Neural progenitor cell (in vitro differentiated cells): ENCODE results near the gene IGSF22. TPM values are rescaled to one million over a fixed set of nuclear protein-coding genes. Genes with fewer than 3 reads are reported as not detected.

Experiments used
- DNase-seq: peaks from one replicate; pipeline ENCODE4 v3.0.0-alpha.2; 2016; ENCODE audit warnings: low spot score
- H2AFZ ChIP-seq: fragments of 200-600 bp; sonication (generic); replicated peaks from 2 replicates; pipeline ENCODE4 v1.6.1; 2016; ENCODE audit warnings: antibody characterized with exemption
- H3F3A ChIP-seq: fragments of 200-600 bp; sonication (generic); 2 replicates; pipeline ENCODE4 v1.6.1; 2016; ENCODE audit warnings: antibody characterized with exemption, low read depth
- H3K27ac ChIP-seq: fragments of 200-600 bp; sonication (generic); 2 replicates; pipeline ENCODE4 v1.5.1; 2016; ENCODE audit warnings: mild to moderate bottlenecking
- H3K27me3 ChIP-seq: fragments of 200-600 bp; sonication (generic); 2 replicates; pipeline ENCODE4 v1.6.1; 2016; ENCODE audit warnings: mild to moderate bottlenecking, moderate library complexity
- H3K36me3 ChIP-seq: fragments of 200-600 bp; sonication (generic); 2 replicates; pipeline ENCODE4 v1.5.1; 2016
- H3K4me1 ChIP-seq: fragments of 200-600 bp; sonication (generic); 2 replicates; pipeline ENCODE4 v1.6.1; 2016; ENCODE audit warnings: mixed run types
- H3K4me2 ChIP-seq: fragments of 200-600 bp; sonication (generic); 2 replicates; pipeline ENCODE4 v1.6.1; 2016
- H3K4me3 ChIP-seq: fragments of 200-600 bp; sonication (generic); 2 replicates; pipeline ENCODE4 v1.5.1; 2016
- H3K79me2 ChIP-seq: fragments of 200-600 bp; sonication (generic); 2 replicates; pipeline ENCODE4 v1.6.1; 2016; ENCODE audit warnings: low read depth
- H3K9ac ChIP-seq: fragments of 200-600 bp; sonication (generic); 2 replicates; pipeline ENCODE4 v1.6.1; 2016
- H3K9me3 ChIP-seq: fragments of 200-600 bp; sonication (generic); 2 replicates; pipeline ENCODE4 v1.5.1; 2016; ENCODE audit warnings: low read depth
- H4K20me1 ChIP-seq: fragments of 200-600 bp; sonication (generic); 2 replicates; pipeline ENCODE4 v1.6.1; 2016; ENCODE audit warnings: low read depth
- H3K27ac Mint-ChIP-seq: 3 replicates; pipeline ENCODE4 v1.8.0; 2021; ENCODE audit warnings: mixed read lengths
- H3K27me3 Mint-ChIP-seq: 2 replicates; pipeline ENCODE4 v1.8.0; 2022; ENCODE audit warnings: low read depth, mild to moderate bottlenecking, inconsistent platforms, moderate library complexity, mixed read lengths; ENCODE audit not compliant: insufficient read depth
- H3K36me3 Mint-ChIP-seq: 3 replicates; pipeline ENCODE4 v1.8.0; 2021; ENCODE audit warnings: mixed read lengths
- H3K4me1 Mint-ChIP-seq: 3 replicates; pipeline ENCODE4 v1.8.0; 2021; ENCODE audit warnings: mixed read lengths
- H3K4me3 Mint-ChIP-seq: 3 replicates; pipeline ENCODE4 v1.8.0; 2021; ENCODE audit warnings: mild to moderate bottlenecking, moderate library complexity, mixed read lengths
- H3K9me3 Mint-ChIP-seq: 3 replicates; pipeline ENCODE4 v1.8.0; 2020; ENCODE audit warnings: mixed read lengths
- EZH2 ChIP-seq: fragments of 200-600 bp; sonication (generic); IDR thresholded peaks from 2 replicates; pipeline ENCODE4 v1.6.1; 2017; ENCODE audit warnings: antibody characterized with exemption, mild to moderate bottlenecking, moderate library complexity
- EZH2phosphoT487 ChIP-seq: fragments of 200-600 bp; sonication (generic); IDR thresholded peaks from 2 replicates; pipeline ENCODE4 v1.6.1; 2017; ENCODE audit warnings: antibody characterized with exemption
- total RNA-seq: library from RNA; depleted of rRNA; stranded (reverse); fragments of >200 nt; gene quantifications from 2 replicates; pipeline ENCODE4 v1.2.3, GENCODE V29; 2015; ENCODE audit warnings: low replicate concordance
- TF ChIP-seq, protein P1 (sequence below): fragments of 200-600 bp; sonication (generic); IDR thresholded peaks from 2 replicates; pipeline ENCODE4 v1.5.1; 2017; ENCODE audit warnings: antibody characterized with exemption, mild to moderate bottlenecking

Gene IGSF22
- total RNA-seq, 1 donor from 2014 or later: 0.41 TPM

DNA sequence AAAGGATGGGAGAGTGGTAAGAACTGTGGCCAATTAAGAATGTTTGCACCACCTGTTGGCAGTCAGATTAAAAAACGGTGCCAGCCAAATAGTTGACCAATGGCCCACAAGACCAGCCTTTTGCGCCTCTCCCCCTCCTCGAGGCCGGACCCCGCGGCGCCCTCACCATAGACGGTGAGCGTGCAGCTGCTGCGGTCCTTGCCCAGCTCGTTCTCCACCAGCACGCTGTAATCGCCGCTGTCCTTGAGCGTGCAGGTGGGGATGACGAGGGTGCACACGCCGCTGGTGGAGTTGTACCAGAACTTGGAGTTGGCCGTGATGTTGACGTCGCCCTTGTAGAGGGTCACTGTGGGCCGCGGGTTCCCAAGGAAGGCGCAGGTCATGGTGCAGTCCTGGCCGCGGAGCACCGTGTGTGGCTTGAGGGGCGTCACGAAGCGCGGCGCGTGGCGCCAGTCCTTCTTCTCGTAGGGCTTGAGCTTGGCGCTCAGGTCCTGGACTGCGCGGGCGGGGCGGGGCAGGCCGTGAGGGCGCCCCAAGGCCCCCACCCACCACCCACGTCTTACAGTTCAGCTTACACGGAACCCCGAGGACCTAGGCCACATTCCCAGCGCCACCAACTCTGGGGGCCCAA is 20.2 kb downstream of the IGSF22 start:
- Histone ChIP-seq H3K27me3 (peaks cover 55% of the 10 kb centered on the region), H3K4me3 (no peak overlapping the region), H3K9me3 (no peaks in the 10 kb centered on the region), H3K36me3 (no peaks in the 10 kb centered on the region), H3K4me2 (no peak overlapping the region), H4K20me1 (no peaks in the 10 kb centered on the region), H3K79me2 (no peaks in the 10 kb centered on the region), H2AFZ (no peak overlapping the region), H3K9ac (no peak overlapping the region), H3K27ac (no peak overlapping the region), H3K4me1 (no peaks in the 10 kb centered on the region), H3F3A (no peaks in the 10 kb centered on the region)
- no peaks in the 10 kb centered on the region for H3K36me3 Mint-ChIP-seq
- H3K9me3 Mint-ChIP-seq: no peaks in the 10 kb centered on the region
- DNase-seq: no peak
- no peak for TF ChIP-seq EZH2
- no peak for TF ChIP-seq EZH2phosphoT487
- TF ChIP-seq, protein P1, sequence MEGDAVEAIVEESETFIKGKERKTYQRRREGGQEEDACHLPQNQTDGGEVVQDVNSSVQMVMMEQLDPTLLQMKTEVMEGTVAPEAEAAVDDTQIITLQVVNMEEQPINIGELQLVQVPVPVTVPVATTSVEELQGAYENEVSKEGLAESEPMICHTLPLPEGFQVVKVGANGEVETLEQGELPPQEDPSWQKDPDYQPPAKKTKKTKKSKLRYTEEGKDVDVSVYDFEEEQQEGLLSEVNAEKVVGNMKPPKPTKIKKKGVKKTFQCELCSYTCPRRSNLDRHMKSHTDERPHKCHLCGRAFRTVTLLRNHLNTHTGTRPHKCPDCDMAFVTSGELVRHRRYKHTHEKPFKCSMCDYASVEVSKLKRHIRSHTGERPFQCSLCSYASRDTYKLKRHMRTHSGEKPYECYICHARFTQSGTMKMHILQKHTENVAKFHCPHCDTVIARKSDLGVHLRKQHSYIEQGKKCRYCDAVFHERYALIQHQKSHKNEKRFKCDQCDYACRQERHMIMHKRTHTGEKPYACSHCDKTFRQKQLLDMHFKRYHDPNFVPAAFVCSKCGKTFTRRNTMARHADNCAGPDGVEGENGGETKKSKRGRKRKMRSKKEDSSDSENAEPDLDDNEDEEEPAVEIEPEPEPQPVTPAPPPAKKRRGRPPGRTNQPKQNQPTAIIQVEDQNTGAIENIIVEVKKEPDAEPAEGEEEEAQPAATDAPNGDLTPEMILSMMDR: no peak
- no peak overlapping the region for H3K4me3 Mint-ChIP-seq
- H3K27ac Mint-ChIP-seq: no peak overlapping the region
- peaks cover 11% of the 10 kb centered on the region for H3K27me3 Mint-ChIP-seq
- peaks cover 8% of the 10 kb centered on the region for H3K4me1 Mint-ChIP-seq

DNA sequence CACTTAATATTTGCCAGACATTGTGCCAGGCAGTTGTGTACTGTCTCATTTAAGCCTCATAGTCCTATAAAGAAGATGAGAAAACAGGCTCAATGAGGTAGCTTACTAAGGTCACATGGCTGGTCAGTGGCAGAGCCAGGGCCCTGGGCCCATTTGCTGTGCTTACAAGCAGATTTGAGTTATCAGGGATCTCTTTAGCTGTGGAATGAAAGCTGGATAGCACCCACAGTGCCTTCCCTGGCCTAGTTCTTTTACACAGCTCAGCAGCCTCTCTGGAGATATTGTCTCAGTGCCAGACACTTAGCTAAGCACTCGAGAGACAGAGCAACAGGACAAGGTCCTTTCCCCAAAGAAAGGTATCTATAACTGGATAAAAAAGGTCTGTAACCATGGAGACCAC is 21.3 kb downstream of the IGSF22 start:
- Mint-ChIP-seq H3K4me3 (no peak overlapping the region), H3K4me1 (peaks cover 13% of the 10 kb centered on the region), H3K27me3 (peaks cover 9% of the 10 kb centered on the region), H3K36me3 (no peaks in the 10 kb centered on the region), H3K9me3 (no peaks in the 10 kb centered on the region), H3K27ac (peak overlapping the region; percentile 44)
- H3K4me1 ChIP-seq: no peaks in the 10 kb centered on the region
- H3K36me3 ChIP-seq: no peaks in the 10 kb centered on the region
- no peaks in the 10 kb centered on the region for H3K9me3 ChIP-seq
- no peak overlapping the region for H2AFZ ChIP-seq
- H4K20me1 ChIP-seq: no peaks in the 10 kb centered on the region
- H3K27me3 ChIP-seq: peaks cover 55% of the 10 kb centered on the region
- H3K4me2 ChIP-seq: no peak overlapping the region
- no peak overlapping the region for H3K4me3 ChIP-seq
- DNase-seq: no peak
- TF ChIP-seq, protein P1: no peak
- no peak for TF ChIP-seq EZH2phosphoT487
- no peak for TF ChIP-seq EZH2
- H3K79me2 ChIP-seq: no peaks in the 10 kb centered on the region
- no peak overlapping the region for H3K27ac ChIP-seq
- no peaks in the 10 kb centered on the region for H3F3A ChIP-seq
- no peak overlapping the region for H3K9ac ChIP-seq

DNA sequence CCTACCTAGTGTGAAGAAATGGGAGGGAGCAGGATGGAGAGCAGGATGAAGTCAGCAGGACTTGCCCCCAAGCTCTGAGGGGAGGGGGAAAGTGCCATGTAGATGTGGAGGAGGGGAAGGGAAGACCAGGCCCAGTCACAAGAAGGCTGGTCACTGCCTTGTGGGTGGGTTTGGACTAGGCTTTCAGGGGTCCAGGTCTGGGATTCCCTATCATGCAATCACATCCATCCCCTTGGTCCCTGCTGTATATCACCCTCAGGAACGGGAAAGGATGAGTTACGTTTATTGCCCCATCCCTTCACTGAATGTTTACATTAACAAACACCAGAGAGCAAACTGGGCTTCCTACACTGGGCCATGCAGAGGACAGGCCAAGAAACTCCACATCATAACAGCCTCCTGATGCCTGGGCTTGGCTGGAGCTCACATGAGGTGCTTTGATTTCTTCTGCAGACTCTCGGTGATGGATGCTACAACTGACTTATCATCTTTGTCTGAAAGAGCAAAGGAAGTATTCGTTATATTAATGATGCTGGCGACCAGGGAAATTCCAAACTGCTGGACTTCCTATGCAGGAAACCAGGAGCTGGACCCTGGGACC is 21.8 kb downstream of the IGSF22 start:
- no peaks in the 10 kb centered on the region for H3K9me3 Mint-ChIP-seq
- no peaks in the 10 kb centered on the region for H3K9me3 ChIP-seq
- TF ChIP-seq, protein P1: no peak
- TF ChIP-seq EZH2phosphoT487 (no peak), EZH2 (no peak)
- no peak overlapping the region for H3K4me3 ChIP-seq
- no peak overlapping the region for H2AFZ ChIP-seq
- no peak overlapping the region for H3K4me2 ChIP-seq
- no peaks in the 10 kb centered on the region for H3K36me3 Mint-ChIP-seq
- no peak overlapping the region for H3K9ac ChIP-seq
- peaks cover 12% of the 10 kb centered on the region for H3K27me3 Mint-ChIP-seq
- H4K20me1 ChIP-seq: no peaks in the 10 kb centered on the region
- peaks cover 18% of the 10 kb centered on the region for H3K4me1 Mint-ChIP-seq
- H3K4me1 ChIP-seq: peaks cover 4% of the 10 kb centered on the region
- peaks cover 55% of the 10 kb centered on the region for H3K27me3 ChIP-seq
- no peak overlapping the region for H3K27ac ChIP-seq
- H3K36me3 ChIP-seq: no peaks in the 10 kb centered on the region
- no peak for DNase-seq
- H3K27ac Mint-ChIP-seq: no peak overlapping the region
- no peaks in the 10 kb centered on the region for H3K79me2 ChIP-seq
- no peak overlapping the region for H3K4me3 Mint-ChIP-seq
- no peaks in the 10 kb centered on the region for H3F3A ChIP-seq
